ENCODE data around the gene NPAS3.

Gene NPAS3

GRCh38 chr14:33460164-33460563 lies 521.5 kb downstream of the NPAS3 start:
- Histone ChIP-seq H3K4me1 (ENCODE audit: control insufficient read depth, insufficient read depth, low read length) (no peaks in the 10 kb centered on the region), H3K27ac (ENCODE audit: extremely low read depth, low read depth, low read length) (no peak overlapping the region), H3K9me3 (ENCODE audit: control insufficient read depth, insufficient read depth, low read depth, low read length) (no peaks in the 10 kb centered on the region), H3K36me3 (ENCODE audit: control insufficient read depth in 2 of 2, insufficient read depth in 1 of 2, low read length in 2 of 2) (no peaks in the 10 kb centered on the region), H3K4me3 (ENCODE audit: low read depth, low read length) (no peak overlapping the region)
- no peak for TF ChIP-seq FEZF1 (tag by site-specific recombination; IDR thresholded peaks at IDR 0.05)
- no peak for TF ChIP-seq ZNF398 (tag by site-specific recombination; IDR thresholded peaks at IDR 0.05)
- TF ChIP-seq ZNF449 (tag by site-specific recombination; IDR thresholded peaks at IDR 0.05), result no peak
- TF ChIP-seq ZNF645 (tag by site-specific recombination; IDR thresholded peaks at IDR 0.05), result no peak
- TF ChIP-seq ZNF677 (tag by site-specific recombination; IDR thresholded peaks at IDR 0.05), result no peak
- no peak for TF ChIP-seq TCF7L2 (IDR thresholded peaks at IDR 0.05; ENCODE audit: borderline replicate concordance, low read depth, low read length)
- TF ChIP-seq ZBTB21 (tag by site-specific recombination; IDR thresholded peaks at IDR 0.05), result no peak
- TF ChIP-seq ELK4 (IDR thresholded peaks at IDR 0.05; ENCODE audit: borderline replicate concordance, low read depth, low read length), result no peak
- no peak for TF ChIP-seq ZNF518A (tag by site-specific recombination; conservative IDR thresholded peaks at IDR 0.05; ENCODE audit: low read depth)
- TF ChIP-seq ZNF513 (tag by site-specific recombination; IDR thresholded peaks at IDR 0.05), result no peak
- ChIA-PET CTCF (no interaction called here), POLR2A (no interaction called here)

- H3K27ac ChIP-seq (ENCODE audit: extremely low read depth, low read depth, low read length), result no peak overlapping the region
- H3K9me3 ChIP-seq (ENCODE audit: control insufficient read depth, insufficient read depth, low read depth, low read length), result no peaks in the 10 kb centered on the region
- CTCF ChIA-PET, result no interaction called here
- no peak overlapping the region for H3K4me3 ChIP-seq (ENCODE audit: low read depth, low read length)
- H3K36me3 ChIP-seq (ENCODE audit: control insufficient read depth in 2 of 2, insufficient read depth in 1 of 2, low read length in 2 of 2), result no peaks in the 10 kb centered on the region
- H3K4me1 ChIP-seq (ENCODE audit: control insufficient read depth, insufficient read depth, low read length), result no peaks in the 10 kb centered on the region
- POLR2A ChIA-PET, result no interaction called here
- TF ChIP-seq ZNF555 (tag by site-specific recombination; conservative IDR thresholded peaks at IDR 0.05), result no peak
- TF ChIP-seq KLF10 (tag by site-specific recombination; IDR thresholded peaks at IDR 0.05), result no peak
- TF ChIP-seq ZNF701 (tag by site-specific recombination; IDR thresholded peaks at IDR 0.05), result no peak
- no peak for TF ChIP-seq GLI4 (tag by site-specific recombination; IDR thresholded peaks at IDR 0.05)
- TF ChIP-seq ZNF140 (tag by site-specific recombination; IDR thresholded peaks at IDR 0.05), result no peak
- TF ChIP-seq ZNF239 (tag by site-specific recombination; IDR thresholded peaks at IDR 0.05), result no peak
- TF ChIP-seq ZNF623 (tag by site-specific recombination; IDR thresholded peaks at IDR 0.05), result no peak
- no peak for TF ChIP-seq MZF1 (tag by site-specific recombination; IDR thresholded peaks at IDR 0.05; ENCODE audit: borderline replicate concordance)
- TF ChIP-seq ZNF274 (IDR thresholded peaks at IDR 0.05; ENCODE audit: low read length), result no peak
- TF ChIP-seq ZNF274 (tag by site-specific recombination; IDR thresholded peaks at IDR 0.05; ENCODE audit: borderline replicate concordance), result no peak
- TF ChIP-seq ZSCAN16 (tag by site-specific recombination; IDR thresholded peaks at IDR 0.05), result no peak
- no peak for TF ChIP-seq ZNF571 (tag by site-specific recombination; IDR thresholded peaks at IDR 0.05)
- no peak for TF ChIP-seq TRIM28 (IDR thresholded peaks at IDR 0.05; ENCODE audit: borderline replicate concordance, low read length)
These were observed 522.4 kb downstream of the NPAS3 start for GRCh38 chr14:33461036-33461435.
